Peyer's patch (tissue), 4 donors: ENCODE results near the gene DIPK1B. TPM values are rescaled to one million over a fixed set of nuclear protein-coding genes. Genes with fewer than 3 reads are reported as not detected.
A peak's percentile ranks its signal among the peaks of the same experiment; 100 is the strongest.

Experiments
- DNase-seq, 3 donors: peaks; one replicate each; pipeline ENCODE4 v3.0.0-alpha.2; 2017 to 2019
- H3K27ac ChIP-seq, 4 donors: fragments of 200-600 bp; sonication (generic); one replicate each; pipeline ENCODE4 v1.5.1; 2016 to 2019
- H3K27me3 ChIP-seq, 2 donors: fragments of 200-600 bp; sonication (generic); one replicate each; pipeline ENCODE4 v1.5.1; 2019
- H3K36me3 ChIP-seq, 3 donors: fragments of 200-600 bp; sonication (generic); one replicate each; pipeline ENCODE4 v1.5.1; 2016 to 2019
- H3K4me1 ChIP-seq, 4 donors: fragments of 200-600 bp; sonication (generic); one replicate each; pipeline ENCODE4 v1.5.1; 2016 to 2019
- H3K4me3 ChIP-seq, 4 donors: fragments of 200-600 bp; sonication (generic); 1 replicate in 3 of 4; 2 replicates in 1 of 4; pipeline ENCODE4 v1.5.1; 2016 to 2019; ENCODE audit warnings: mild to moderate bottlenecking in 1 of 4
- H3K9me3 ChIP-seq, 4 donors: fragments of 200-600 bp; sonication (generic); one replicate each; pipeline ENCODE4 v1.5.1; 2016 to 2019; ENCODE audit warnings: mild to moderate bottlenecking in 1 of 4
- POLR2A ChIP-seq, 2 donors: fragments of 450-650 bp; IDR thresholded peaks; one replicate each; pipeline ENCODE4 v1.5.1; 2017; ENCODE audit warnings: antibody characterized with exemption in 2 of 2, mild to moderate bottlenecking in 2 of 2, moderate library complexity in 2 of 2
- total RNA-seq, 4 donors: library from RNA; depleted of rRNA; stranded (reverse); fragments of >200 nt; gene quantifications; one replicate each; pipeline ENCODE4 v1.1.0, GENCODE V29; 2016
- TF ChIP-seq, protein P1 (sequence below), 6 experiments: fragments of 450-650 bp in 4 of 6; fragments of 200-600 bp in 2 of 6; sonication (generic) in 1 of 6; IDR thresholded peaks; one replicate each; pipeline ENCODE4 v1.5.1; 2017 to 2019; ENCODE audit warnings: antibody characterized with exemption in 6 of 6, mild to moderate bottlenecking in 3 of 6, moderate library complexity in 1 of 6

The DIPK1B gene
- total RNA-seq, 4 donors from 2014 or later, result 0.70 to 5.8 (median 2.6) TPM

DNA sequence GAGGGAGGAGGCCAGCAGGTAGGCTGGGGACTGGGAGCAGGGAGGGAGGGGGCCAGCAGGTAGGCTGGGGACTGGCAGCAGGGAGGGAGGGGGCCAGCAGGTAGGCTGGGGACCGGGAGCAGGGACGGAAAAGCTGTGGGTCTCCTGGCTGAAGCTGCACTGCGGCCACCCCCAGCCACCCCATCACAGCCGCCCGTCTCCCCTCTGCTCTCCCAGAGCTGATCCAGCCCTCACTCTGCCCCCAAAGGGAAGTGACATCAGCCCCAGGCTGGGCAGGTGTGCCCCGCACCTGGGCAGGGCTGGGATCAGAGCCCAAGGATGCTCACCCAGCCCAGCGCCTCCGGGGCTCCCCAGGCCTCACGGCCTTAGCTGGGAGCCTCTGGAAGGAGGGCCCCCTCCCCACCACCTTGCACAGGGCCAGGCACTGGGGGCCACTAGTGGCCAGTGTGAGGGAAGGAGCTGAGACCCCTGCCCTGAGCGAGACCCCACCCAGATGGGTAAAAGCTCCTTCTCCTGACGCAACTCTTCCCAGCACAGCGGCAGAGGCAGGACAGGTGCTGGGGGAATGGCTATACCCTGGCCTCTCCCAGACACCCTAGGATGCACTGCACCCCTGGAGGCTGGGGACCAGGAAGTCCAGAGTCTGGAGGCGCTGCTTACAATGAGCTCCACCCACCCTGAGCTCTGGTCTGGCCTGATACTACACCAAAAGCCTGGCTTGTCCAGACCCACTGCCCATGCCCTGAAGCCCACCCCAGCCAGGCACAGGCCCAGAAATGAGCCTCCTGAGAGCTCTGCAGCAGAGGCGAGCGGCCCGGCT lies 36.7 kb upstream of the DIPK1B start:
- TF ChIP-seq, protein P1, sequence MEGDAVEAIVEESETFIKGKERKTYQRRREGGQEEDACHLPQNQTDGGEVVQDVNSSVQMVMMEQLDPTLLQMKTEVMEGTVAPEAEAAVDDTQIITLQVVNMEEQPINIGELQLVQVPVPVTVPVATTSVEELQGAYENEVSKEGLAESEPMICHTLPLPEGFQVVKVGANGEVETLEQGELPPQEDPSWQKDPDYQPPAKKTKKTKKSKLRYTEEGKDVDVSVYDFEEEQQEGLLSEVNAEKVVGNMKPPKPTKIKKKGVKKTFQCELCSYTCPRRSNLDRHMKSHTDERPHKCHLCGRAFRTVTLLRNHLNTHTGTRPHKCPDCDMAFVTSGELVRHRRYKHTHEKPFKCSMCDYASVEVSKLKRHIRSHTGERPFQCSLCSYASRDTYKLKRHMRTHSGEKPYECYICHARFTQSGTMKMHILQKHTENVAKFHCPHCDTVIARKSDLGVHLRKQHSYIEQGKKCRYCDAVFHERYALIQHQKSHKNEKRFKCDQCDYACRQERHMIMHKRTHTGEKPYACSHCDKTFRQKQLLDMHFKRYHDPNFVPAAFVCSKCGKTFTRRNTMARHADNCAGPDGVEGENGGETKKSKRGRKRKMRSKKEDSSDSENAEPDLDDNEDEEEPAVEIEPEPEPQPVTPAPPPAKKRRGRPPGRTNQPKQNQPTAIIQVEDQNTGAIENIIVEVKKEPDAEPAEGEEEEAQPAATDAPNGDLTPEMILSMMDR (IDR thresholded peaks at IDR 0.05), result peak in 1 of 6 experiments; percentile 13
- TF ChIP-seq POLR2A (IDR thresholded peaks at IDR 0.05), result peak; percentile 33 to 64
- peak in 2 of 3 donors; percentile 74 to 79 for DNase-seq
- Histone ChIP-seq H3K27ac (peak overlapping the region in 3 of 4 donors; percentile 57 to 91 (median 78)), H3K27me3 (no peaks in the 10 kb centered on the region), H3K9me3 (no peaks in the 10 kb centered on the region), H3K36me3 (peaks cover 0 to 49% (median 0%) of the 10 kb centered on the region in 3 donors), H3K4me3 (peak overlapping the region in 1 of 4 donors; percentile 10), H3K4me1 (peaks cover 0 to 80% (median under 1%) of the 10 kb centered on the region in 4 donors)

DNA sequence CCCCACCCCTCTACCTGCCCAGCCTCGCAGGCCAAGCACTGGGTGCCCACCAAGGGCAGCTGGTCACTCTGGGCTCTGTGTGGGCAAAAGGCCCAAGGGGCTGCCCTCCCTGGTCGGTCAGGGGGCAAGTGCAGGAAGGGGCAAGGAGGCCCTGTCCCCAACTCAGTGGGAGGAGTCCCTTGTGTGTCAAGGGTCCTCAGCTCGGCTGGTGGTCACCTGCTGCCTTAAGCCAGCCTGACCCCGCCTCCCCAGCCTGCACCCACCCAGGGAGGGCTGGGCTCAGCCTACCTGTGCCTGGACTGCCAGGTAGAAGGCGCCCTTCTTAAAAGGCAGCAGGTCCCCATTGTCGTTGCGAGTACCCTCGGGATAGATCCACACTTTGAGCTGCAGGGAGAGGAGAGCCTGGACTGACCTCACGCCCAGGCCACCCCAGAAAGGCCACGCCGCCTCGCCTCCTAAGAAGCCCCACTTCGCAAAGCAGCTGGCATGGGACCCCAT lies 36.0 kb upstream of the DIPK1B start:
- peak overlapping the region in 3 of 4 donors; percentile 57 to 91 (median 78) for H3K27ac ChIP-seq
- H3K4me1 ChIP-seq, result peaks cover 0 to 78% (median 0%) of the 10 kb centered on the region in 4 donors
- no peaks in the 10 kb centered on the region for H3K9me3 ChIP-seq
- peak overlapping the region in 1 of 4 donors; percentile 10 for H3K4me3 ChIP-seq
- H3K27me3 ChIP-seq, result no peaks in the 10 kb centered on the region
- no peak for DNase-seq
- peaks cover 0 to 49% (median 0%) of the 10 kb centered on the region in 3 donors for H3K36me3 ChIP-seq
- TF ChIP-seq POLR2A (IDR thresholded peaks at IDR 0.05), result no peak
- TF ChIP-seq, protein P1 (IDR thresholded peaks at IDR 0.05), result no peak

DNA sequence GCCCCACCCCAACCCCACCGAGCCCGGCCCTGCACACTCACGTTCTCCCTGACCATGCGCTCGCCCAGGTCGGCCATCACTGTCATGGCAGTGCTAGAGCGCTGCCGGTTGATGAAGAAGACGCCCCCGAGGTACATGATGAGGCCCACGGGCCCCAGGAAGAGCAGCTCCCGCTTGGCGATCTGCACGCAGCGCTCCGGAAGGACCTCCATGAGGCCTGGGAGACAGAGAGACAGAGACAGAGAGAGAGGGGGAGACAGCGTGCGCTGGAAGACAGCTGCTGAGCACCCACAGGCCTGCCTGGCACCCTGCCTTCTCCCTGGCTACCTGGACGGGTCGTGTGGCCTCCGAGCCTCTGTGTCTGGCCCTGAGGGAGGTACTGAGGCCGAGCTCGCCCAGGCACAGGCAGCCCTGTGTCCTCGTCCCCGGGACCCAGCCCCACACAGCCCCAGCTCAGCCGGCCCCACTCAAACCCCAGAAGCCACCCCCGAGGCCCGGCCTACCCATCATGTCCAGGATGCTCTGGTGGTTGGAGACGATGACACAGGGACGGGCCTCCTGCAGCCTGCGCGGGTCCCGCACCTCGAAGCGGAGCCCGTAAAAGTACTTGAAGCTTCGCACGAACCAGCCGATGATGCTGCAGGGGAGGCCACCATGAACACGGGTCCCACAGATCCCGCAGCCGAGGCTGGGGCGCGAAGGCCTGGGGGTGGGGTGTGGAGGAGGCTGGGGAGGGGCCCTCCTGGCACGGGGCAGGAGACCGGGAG lies 35.3 kb upstream of the DIPK1B start:
- TF ChIP-seq POLR2A (IDR thresholded peaks at IDR 0.05), result no peak
- TF ChIP-seq, protein P1 (IDR thresholded peaks at IDR 0.05), result no peak
- DNase-seq, result no peak
- Histone ChIP-seq H3K27me3 (no peaks in the 10 kb centered on the region), H3K9me3 (no peaks in the 10 kb centered on the region), H3K4me3 (no peak overlapping the region), H3K36me3 (peaks cover 0 to 49% (median 0%) of the 10 kb centered on the region in 3 donors), H3K4me1 (peaks cover 0 to 75% (median 0%) of the 10 kb centered on the region in 4 donors), H3K27ac (peak overlapping the region in 1 of 4 donors; percentile 91)

DNA sequence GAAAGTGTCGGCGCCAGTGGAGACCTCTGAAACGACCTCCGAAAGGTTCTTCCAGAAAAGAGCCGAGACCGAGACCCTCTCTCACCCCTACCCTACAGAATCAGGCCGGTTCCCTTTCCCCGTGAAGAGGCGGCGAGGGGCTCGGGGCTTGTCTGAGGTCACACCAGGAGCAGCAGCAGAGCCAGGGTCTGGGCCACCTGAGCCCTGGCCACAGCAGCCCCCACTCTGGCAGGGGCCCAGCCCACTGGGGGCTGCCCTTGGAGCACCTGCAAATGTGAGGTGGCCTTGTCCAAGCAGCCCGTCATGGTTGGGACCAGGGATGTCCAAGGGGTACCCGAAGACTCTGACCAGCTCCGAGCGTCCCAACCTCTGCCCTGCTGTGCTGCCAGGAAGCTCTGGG lies 34.3 kb upstream of the DIPK1B start:
- TF ChIP-seq POLR2A (IDR thresholded peaks at IDR 0.05), result no peak
- TF ChIP-seq, protein P1 (IDR thresholded peaks at IDR 0.05), result no peak
- no peak overlapping the region for H3K4me3 ChIP-seq
- no peaks in the 10 kb centered on the region for H3K9me3 ChIP-seq
- no peak for DNase-seq
- no peaks in the 10 kb centered on the region for H3K27me3 ChIP-seq
- H3K4me1 ChIP-seq, result peaks cover 0 to 73% (median 0%) of the 10 kb centered on the region in 4 donors
- H3K36me3 ChIP-seq, result peaks cover 0 to 45% (median 0%) of the 10 kb centered on the region in 3 donors
- H3K27ac ChIP-seq, result peak overlapping the region in 1 of 4 donors; percentile 25

DNA sequence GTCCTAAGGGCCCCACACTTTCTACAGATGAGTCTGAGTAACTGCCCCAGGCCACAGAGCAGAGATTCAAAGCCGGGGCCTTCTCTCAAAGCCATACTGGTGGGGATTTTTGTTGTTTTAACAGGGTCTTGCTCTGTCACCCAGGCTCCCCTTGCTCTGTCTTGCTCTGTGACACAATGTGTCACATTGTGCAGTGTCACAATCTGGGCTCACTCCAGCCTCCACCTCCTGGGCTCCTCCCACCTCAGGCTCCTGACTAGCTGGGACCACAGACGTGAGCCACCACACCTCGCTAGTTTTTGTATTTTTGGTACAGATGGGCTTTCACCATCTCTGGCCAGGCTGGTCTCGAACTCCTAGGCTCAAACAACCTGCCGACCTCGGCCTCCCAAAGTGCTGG lies 33.7 kb upstream of the DIPK1B start:
- Histone ChIP-seq H3K27me3 (no peaks in the 10 kb centered on the region), H3K27ac (peak overlapping the region in 1 of 4 donors; percentile 25), H3K9me3 (no peaks in the 10 kb centered on the region), H3K4me3 (no peak overlapping the region), H3K4me1 (peaks cover 0 to 68% (median 0%) of the 10 kb centered on the region in 4 donors), H3K36me3 (peaks cover 0 to 41% (median 0%) of the 10 kb centered on the region in 3 donors)
- TF ChIP-seq, protein P1 (IDR thresholded peaks at IDR 0.05), result no peak
- no peak for TF ChIP-seq POLR2A (IDR thresholded peaks at IDR 0.05)
- no peak for DNase-seq
